HG03442 (cell line): Measurements from ENCODE around the gene PPM1H.
A peak's percentile ranks its signal among the peaks of the same experiment; 100 is the strongest.
"Not testable (repeated sequence)": the region's sequence is repeated elsewhere in the genome, so short reads cannot be mapped to it uniquely, and the experiment has no call there.

ENCODE experiments used
- ATAC-seq: cut with Tn5 transposase; IDR thresholded peaks from one replicate; pipeline ENCODE4 v1.9.1; 2021; ENCODE audit warnings: mild to moderate bottlenecking, moderate library complexity; ENCODE audit not compliant: unreplicated experiment

The PPM1H gene

DNA sequence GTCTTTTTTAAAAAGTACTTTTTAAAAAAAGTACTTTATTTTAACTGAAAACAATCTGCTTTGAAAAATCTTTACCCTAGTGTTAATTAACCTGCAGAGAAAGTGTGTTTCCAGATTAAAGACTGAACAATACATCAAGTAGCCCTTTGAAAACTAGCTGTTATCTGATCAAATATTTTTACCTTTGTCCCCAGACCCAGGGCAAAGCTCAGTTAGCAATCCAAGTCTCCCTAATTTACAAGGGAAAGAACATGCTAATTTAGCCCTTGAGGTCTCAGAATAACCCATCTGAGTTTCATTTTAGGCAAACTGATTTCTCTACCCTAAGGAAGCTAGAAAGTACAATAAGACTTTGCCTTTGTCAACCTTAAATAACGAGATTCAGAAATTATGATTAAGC, 91.2 kb downstream of the PPM1H start:
- no peak for ATAC-seq

DNA sequence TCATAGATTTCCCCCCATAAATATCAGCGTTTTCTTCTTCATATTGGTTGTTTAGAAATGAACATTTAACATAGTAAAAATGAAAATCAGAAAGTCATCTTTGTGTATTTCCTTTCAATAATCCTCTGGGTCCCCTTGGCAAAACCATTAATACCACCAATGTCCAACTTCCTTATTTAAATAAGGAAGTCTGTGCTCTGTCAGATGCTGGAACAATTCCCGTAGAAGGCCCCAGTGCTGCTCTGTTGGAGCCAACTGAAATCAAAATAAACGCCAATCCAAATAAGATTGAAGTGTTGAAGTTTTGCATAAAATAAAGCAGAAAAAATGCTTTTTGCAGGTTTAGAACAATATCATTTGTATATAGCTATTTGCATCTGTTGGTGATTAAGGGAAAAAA, 93.1 kb downstream of the PPM1H start:
- no peak for ATAC-seq

DNA sequence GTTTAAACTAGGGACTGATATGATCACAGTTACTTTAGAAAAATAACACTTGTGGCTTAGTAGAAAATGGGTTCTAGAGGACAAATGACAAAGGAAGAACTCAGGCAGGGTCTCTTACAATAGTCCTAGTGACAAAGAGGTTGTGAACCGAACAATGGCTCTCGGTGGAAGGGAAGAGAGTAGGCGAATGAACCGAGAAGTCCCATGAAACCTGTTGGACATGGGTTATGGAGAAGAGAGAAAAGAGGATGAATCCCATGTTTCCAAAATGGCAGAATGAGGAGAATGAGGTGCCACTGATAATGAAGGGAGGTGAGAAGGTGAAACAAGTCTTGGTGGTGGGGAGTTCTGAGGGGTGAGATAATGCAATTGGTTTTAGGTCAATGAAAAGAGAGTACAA, 94.1 kb downstream of the PPM1H start:
- no peak for ATAC-seq

DNA sequence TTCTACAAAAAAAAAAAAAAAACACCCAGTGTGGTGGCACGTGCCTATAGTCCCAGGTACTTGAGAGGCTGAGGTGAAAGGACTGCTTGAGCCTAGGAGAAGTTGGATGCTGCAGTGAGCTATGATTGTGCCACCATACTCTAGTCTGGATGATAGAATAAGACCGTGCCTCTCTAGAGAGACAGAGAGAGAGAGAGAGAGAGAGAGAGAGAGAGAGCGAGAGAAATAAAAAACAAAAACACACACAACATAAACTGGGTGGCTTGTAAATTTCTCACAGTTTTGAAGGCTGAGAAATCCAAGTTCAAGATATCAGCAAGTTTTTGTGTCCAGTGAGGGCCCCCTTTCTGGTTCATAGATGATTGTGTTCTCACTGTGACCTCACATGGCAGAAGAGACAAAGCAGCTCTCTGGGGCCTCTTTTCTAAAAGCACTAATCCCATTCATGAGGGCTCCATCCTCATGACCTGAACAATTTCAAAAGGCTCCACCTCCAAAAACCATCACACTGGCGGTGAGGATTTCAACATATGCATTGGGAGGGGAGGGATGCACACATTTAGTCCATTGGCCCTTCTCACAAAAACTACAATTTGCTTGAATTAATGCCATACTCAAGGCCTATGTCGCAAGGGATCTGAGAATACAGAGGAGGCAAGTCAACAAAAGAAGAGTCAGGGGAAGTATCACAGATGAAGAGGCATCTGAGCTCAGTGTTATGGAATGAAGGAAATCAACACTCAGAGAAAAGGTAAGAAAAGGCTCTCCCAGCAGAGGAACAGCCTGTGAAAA, 94.9 kb downstream of the PPM1H start:
- ATAC-seq = no peak

DNA sequence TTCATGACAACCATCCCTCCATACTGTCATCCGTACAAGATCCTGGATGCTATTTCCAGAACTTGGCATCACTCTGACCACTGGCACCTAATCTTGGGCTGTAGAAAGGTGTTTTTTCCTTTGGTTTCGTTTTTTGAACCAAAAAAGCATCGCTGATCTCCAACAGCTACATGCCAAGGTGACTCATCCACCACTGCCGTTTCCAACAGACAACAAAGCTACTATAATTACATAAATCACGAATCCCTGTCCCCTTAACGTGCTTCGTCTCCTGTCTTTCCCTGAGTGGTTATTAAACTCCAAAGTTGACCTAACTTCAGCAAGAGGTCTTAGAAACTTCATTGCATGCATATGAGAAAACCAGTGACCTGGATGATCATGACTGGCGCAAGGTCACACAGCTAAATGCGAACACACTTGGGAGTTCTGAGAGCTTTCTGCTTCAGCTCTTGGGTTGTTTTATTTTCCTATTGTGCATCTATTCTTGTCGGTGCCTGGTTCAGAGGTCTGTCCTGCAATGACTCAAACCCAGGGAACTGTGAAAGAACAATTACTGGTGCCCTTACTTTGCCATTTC, 99.9 kb downstream of the PPM1H start:
- ATAC-seq = peak; percentile 86

GRCh38 chr12:62834406-62834805, 100.5 kb downstream of the PPM1H start:
- ATAC-seq = no peak

GRCh38 chr12:62833634-62834033, 101.3 kb downstream of the PPM1H start:
- no peak for ATAC-seq

GRCh38 chr12:62832558-62832957, 102.4 kb downstream of the PPM1H start:
- no peak for ATAC-seq

DNA sequence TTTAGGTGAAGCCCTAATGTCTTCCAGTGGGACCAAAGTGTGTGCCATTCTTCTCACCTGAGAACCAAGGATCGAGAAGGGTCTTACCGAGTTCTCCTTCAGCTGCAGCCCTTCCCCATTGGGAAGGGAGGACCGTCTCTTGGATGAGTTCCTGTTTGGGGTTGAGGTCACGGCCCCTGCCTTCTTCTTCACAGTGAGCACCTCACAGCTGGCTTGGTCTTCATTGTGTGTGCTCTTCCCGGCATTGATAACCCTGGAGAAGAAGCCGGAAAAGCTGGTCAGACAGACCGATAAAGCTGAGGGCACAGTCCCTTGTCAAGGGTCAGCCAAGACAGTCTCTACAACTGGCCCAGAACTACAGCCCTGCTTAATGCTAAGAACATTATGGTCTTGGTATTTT, 102.9 kb downstream of the PPM1H start:
- no peak for ATAC-seq

- ATAC-seq = no peak
Measured at GRCh38 chr12:62827855-62828254, 107.1 kb downstream of the PPM1H start.

- no peak for ATAC-seq
Measured at GRCh38 chr12:62827042-62827441, 107.9 kb downstream of the PPM1H start.

DNA sequence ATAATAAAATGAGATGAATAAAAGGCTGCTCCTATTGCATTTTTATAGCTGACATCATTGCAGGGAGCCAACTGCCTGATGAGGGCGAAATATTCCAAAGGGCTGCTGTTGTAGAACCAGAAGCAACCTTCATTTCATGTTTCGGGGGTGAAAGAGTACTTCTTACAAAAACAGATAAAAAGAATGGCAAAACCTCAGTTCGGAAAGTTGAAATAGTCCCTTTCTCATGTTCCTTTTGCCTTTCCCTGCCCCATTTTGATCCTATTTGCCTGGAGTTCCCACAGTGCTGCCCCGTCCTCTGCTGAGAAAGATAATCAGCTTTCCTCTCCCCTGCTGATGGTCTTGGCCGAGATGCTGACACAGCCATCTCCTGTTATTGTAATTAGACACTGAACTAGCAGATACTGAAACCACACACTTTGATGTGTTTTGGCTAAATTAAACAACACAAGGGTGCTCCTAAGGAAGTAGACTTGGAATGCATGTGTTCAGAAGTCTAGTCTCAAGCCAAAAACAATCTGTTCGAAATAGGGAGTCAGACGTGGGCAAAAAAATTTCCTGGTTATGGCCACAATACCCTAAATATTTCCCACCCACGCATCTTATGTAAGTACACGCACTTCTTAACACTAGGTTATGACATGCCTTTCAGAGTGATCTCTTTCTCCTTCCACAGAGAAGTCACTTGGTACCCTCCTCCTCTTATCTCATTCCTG, 117.2 kb downstream of the PPM1H start:
- no peak for ATAC-seq

DNA sequence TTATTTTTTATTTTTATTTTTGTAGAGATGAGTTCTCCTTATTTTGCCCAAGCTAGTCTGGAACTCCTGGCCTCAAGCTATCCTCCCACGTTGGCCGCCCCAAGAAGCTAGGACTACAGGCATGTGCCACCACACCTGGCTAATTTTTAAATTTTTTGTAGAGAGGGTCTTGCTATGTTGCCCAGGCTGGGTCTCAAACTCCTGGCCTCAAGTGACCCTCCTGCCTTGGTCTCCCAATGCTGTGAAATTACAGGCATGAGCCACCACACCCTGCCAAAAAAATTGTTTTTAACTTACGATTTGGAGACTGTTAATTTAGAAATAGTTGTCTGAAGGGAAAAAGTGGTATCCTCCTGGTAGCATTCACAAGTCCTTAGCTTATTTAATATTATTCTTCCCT, 120.7 kb downstream of the PPM1H start:
- ATAC-seq = no peak

DNA sequence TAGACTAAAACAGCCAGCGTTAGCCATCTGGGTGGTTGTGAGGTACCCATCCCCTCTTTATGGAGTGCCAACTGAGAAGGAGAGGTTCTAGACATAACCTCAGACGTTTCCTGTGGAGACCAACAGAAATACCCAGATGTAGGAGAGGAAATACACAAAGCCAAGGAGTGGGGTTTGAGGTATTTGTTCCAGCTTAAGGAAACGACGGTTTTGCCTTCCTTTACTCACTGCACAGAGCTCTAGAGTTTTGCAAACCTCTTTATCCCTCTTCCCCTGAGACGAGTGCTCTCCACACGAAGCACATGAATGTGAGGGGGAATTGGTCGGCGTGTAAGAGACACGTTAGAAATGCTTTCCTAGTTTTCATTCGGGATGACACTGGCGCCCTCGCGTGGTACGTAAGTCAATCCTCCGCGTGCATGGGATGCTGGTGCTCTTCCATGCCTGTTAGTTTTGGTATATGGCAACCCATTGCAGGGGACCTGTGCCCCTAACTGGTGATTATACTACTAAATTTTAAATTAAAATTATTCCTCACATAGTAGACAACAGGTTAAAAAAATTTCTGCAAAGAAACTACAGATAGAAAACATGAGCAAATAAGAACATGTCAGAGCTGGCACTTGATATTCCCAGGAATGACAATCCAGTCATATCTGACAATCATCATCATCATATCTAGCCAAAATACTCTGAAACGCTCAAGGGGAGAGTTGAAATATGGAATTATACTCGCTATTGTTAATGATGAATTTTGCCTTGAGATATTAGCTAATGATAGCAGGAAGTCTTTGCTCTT, 121.7 kb downstream of the PPM1H start:
- peak; percentile 41 for ATAC-seq

DNA sequence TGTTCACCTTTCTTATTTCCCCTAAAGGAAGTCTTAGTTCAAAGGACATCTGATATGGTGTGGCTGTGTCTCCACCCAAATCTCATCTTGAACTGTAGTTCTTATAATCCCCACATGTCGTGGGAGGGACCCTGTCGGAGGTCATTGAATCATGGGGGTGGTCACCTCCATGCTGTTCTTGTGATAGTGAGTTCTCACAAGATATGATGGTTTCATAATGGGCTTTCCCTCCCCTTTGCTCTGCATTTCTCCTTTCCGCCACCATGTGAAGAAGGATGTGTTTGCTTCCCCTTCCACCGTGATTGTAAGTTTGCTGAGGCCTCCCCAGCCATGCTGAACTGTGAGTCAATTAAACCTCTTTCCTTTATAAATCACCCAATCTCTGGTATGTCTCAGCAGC, 123.5 kb downstream of the PPM1H start:
- not testable (repeated sequence) for ATAC-seq

DNA sequence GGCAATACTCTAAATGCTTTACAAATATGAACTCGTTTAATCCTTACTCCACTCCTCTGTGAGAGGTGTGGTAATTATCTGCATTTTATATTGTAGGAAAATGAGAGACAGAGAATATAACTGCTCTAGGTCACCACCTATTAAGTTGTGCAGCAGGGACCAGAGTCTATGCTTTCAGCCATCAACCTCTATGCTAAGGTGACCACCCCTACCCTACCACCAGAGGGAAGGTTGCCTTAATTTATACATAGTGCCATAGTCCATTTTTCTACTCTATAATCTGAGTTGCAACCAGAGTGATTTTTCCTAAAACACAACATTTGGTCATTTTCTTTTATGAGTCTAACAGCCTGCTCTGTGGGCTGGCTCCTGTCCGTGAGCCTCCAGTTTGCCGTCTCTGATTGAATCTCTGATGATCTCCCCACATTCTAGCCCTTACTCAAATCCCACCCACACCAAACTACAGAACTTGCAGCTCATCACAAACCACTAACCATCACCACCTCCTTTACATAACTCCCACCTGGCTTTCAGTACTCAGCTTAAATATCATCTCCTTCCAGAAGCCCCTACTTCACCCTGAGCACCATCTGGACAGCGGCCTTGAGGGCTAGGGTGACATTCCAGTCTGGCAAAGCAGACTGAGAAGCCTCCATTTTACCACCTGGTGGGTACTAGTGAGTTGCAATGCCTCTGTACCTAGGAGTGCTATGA, 126.6 kb downstream of the PPM1H start:
- ATAC-seq = peak; percentile 83

- ATAC-seq = no peak
Measured at GRCh38 chr12:62806893-62807292, 128.1 kb downstream of the PPM1H start.

GRCh38 chr12:62806244-62806836, 128.6 kb downstream of the PPM1H start:
- ATAC-seq = no peak

DNA sequence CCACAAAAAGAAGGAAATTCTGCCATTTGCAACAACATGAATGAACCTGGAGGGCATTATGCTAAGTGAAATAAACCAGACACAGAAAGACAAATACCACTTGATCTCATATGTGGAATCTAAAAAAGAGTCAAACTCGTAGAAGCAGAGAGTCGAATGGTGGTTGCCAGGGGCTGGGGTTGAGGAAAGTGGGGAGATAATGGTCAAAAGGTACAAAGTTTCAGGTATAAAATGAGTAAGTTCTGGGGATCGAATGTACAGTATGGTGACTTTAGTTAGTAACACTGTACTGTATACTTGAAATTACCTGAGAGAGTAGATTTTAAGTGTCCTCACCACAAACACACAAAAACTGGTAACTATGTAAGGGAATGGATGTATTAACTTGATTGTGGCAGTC, 129.4 kb downstream of the PPM1H start:
- no peak for ATAC-seq

GRCh38 chr12:62803756-62804155, 131.2 kb downstream of the PPM1H start:
- ATAC-seq = no peak
